GM18870 (cell line): ENCODE data around the gene UBAP2L.
"Not testable (repeated sequence)": the region's sequence is repeated elsewhere in the genome, so short reads cannot be mapped to it uniquely, and the experiment has no call there.

Experiments used
- ATAC-seq: cut with Tn5 transposase; IDR thresholded peaks from one replicate; pipeline ENCODE4 v1.9.1; 2021; ENCODE audit warnings: moderate library complexity; ENCODE audit not compliant: unreplicated experiment

The UBAP2L gene

DNA sequence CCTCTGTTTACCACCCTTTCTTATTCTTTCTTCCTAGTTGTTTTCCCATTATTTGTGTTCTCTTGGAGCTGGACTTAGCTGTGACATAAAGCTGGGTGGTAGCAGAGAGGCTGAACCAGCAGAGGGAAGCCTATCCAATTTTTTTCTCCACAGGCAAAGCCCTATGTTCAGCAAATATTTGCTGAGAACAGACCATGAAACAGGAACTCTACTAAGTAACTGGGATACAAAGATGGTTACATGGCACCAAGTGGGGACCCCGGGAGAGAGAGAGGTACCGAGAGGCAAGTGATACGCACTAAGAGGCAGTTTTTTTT, 21.2 kb upstream of the UBAP2L start:
- no peak for ATAC-seq

DNA sequence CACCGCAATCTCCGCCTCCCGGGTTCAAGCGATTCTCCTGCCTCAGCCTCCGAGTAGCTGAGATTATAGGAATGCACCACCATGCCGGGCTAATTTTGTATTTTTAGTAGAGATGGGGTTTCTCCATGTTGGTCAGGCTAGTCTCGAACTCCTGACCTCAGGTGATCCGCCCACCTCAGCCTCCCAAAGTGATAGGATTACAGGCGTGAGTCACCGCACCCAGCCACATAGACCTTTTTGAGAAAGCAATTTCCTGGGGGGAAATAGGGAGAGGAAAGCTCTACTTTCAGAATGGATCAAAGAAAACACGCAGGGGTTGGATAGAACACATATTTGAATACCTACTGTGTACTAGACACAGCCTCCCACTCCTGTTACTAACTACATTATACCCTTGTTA, 15.0 kb upstream of the UBAP2L start:
- not testable (repeated sequence) for ATAC-seq

DNA sequence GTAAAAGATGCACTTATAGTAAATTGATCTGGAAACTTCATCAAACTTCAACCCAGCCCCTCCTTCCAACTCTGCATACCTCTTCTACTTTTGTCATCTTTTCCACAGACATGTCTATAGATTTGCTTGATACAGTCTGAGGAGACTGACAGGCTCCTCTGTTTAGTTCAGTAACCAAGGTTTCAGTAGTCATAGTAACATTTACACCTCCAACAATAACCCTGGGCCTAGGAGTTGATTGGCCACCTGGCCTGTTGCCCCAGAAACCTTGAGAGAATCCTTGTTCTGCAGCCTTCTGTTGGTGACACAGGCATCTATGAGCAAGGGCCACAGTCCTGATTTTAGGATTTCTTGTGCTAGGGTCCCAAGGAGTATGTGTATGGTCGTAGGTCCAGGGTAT, 14.6 kb upstream of the UBAP2L start, which contains the start of gene CFAP141:
TSS of gene CFAP141 (minus strand) at position 138 of the 400 bp plus-strand sequence. CDS start at position 112, 26 bp downstream.
- ATAC-seq: no peak

DNA sequence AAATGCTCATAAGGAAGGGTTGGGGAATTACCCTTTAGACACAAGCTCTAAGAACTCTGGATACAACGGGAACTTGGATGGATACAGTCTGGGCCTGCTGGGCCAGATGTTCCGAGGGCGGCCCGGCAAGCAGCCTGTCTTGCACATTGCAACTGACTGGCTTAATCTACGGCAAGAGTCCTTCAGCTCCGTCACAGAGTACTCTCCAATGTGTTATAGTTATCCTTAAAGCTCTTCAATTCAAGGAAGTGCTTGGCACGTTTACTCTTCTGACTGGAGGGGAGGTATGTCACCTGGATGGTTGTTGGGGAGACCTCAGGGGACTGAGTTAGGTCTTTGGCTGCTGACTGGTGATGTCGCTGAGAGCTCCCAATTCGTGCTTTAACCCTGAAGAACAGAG, 13.5 kb upstream of the UBAP2L start:
- no peak for ATAC-seq

DNA sequence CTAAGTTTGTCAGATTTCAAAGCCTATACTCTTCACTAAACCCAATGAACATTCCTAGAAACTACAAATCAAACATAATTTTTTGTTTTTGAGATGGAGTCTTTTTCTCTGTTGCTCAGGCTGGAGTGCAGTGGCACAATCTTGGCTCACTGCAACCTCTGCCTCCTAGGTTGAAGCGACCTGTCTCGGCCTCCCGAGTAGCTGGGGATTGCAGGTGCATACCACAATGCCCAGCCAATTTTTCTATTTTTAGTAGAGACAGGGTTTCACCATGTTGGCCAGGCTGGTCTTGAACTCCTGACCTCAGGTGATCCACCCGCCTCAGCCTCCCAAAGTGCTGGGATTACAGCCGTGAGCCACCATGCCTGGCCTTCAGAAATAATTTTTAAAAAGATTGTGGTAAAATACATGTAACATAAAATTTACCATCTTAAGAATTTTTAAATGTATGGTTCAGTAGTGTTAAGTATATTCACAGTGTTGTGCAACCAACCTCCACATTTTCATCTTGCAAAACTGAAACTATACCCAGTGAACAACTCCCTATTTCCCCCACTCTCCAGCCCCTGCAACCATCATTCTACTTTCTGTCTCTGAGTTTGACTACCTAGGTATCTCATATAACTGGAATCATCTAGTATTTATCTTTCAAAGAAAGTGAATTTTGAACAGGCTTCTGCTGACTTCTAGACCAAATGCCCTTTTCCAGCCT, 11.9 kb upstream of the UBAP2L start:
- no peak for ATAC-seq

DNA sequence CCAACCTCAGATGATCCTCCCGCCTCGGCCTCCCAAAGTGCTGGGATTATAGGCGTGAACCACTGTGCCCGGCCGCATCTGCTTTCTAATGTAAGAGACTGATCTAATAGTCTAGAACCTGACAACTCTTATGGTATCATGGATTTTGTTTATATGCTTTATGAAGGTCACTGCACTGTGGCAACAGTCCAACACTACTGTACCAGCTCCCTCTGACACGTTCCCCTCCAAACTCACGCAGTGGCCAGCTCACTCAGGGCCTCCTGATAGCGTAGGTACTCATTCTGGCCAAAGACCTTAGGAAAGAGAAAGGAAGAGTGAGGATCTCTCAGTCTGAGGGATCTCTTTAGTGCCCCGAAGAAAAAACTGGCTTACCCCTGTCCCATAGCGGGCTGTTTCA, 8.7 kb upstream of the UBAP2L start:
- ATAC-seq: no peak

DNA sequence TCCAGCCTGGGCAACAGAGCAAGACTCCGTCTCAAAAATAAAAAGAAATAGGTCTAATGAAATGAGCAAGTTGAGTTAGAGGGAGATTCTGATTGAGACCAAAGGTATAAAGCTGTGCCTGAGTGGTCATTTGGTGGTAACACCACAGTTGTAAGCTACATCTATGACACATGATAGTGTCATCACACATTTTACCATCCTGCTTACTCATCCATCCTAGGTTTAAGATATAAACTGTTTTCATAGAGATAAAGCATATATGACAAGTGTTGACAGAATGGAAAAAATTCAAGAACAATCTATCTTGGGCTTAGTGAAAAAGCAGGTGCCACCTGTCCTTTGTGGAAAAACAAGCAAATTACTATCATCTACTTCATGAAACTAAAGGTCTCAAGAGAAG, 7.5 kb upstream of the UBAP2L start:
- ATAC-seq: no peak

DNA sequence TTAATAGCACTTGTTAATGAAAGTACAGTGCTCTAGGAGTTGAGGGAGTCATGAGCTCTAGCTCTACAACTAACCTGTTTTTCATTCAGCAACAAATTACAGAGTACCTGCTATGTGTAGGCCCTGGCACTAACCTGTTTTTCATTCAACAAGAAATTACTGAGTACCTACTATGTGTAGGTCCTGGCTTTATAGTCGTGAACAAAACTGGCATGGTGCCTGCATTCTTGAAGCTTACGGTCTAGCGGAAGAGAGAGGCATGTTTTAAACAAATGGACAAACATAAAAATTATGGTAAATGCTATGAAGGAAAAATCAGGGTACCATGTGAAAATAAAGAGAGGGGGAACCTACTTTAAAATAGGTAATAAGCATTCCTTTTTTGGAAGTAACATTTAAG, 2.2 kb upstream of the UBAP2L start:
- ATAC-seq: no peak

DNA sequence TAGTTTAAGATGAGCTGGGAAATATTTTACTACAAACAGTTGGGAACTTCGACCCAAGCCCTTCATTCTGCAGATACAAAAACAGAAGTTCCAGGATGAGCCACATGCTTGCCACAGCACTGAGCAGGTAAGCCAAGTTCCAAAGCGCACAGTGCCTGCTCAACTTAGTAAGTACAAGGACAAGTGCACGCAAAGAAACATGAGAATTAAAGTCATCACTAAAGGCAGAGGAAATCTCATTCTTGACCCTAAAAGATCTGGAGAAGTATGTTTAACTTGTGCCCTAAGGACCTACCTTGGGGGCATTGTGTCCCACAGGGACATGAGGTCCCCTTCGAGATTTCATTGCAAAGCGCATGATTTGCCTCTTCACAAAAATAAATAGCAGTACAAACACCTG, 1.2 kb upstream of the UBAP2L start:
- no peak for ATAC-seq

DNA sequence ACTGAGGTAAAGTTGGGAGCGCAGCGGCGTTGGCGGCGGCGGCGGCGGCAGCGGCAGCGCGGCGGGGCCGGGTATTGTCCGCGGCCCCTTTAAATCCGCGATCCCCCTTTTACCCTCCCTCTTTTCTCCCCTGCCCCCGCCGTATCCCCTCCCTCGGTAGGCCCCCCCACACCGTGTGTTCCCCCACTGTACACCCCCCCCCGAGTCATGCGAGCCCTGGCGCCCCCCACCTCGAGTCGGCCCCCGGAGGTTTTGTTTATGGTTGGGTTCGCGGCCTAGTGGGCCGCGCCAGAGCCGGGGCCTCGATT, 169 bp downstream of the UBAP2L start:
- no peak for ATAC-seq

DNA sequence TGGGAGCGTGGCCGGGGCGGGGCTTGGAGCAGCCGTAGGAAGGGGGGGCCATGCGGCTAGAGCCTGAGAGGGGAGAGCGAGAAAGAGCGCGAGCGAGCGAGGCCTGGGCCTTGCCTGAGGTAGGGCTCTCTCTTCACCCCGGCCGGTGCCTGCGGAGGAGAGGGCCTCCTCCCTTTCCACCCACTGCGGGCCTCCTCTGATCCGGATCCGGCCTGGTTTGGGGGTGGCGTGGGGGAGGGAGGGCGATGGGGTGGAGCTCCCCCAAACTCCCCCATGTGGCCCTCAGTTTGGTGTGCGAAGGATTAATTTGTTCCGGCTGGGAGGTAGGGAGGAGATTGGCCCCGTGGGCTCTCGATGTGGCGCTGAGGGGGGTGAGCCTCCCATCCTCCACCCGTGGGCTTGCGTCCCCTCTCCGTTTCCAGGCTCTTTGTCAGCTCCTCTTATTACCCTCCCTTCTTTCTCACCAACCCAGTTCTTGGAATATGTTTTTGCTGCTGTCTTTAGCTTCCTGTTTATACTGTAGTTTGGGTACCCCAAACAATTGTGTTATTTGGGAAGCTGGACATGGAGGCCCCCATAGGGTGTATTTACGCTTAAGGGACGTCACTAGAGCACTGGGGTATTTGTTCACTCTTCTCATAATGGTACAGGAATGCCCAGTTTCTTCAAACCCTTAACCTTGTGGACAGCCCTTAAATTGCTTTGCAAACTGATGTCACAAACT, 685 bp downstream of the UBAP2L start:
- no peak for ATAC-seq

DNA sequence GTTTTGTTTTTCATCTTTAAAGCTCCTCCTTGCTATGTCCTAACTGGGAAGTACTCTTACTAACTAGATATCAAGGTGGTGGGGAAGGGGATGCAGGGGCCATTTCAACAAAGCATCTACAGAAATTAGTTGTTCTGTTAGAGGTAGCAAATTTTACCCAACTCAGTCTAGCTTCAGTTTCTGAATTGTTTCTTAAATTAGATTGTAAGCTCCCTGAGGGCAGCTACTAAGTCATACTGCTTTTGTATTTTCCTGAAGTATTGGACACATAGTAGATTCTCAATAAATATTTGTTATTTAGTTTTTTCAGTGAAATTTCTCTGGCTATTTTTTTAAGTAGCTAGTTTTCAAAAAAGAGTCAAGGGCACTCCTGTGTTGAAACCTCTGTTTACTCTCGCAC, 1.8 kb downstream of the UBAP2L start:
- no peak for ATAC-seq

DNA sequence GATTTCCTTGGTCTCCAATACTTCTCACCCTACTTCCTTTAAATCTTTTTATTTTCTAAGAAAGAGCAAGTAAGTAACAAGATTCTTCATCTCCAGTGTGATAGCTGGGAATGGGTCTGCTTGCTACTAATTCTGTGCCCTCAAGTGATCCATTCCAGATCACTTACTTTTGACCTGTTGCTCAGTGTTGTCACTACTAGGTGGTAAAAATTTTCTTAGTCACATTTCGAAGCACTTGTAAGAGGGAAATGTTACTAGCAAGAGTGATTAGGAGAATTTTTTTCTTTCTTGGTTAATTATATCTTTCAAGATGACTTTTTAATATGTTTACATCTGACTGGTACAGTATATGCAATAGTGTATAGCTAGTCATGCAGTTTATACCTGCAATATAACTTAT, 2.2 kb downstream of the UBAP2L start:
- no peak for ATAC-seq

DNA sequence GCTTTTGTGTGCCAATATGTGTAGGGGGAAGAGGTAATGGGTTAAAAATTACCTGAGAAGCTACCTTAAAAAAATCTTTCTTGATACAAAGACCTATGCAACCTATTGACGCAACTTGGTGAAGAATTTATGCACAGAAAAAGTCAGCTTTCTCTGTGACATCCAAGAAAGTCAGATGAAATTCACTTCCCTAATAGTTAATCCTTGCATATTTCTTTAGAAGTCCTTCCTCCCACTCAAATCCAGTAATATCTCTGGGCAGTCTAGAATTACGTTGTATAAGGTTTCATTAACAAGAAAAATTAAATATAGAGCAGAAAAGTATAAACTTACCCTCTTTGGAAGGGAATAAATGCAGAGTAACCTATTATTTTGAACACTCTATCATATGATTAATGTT, 2.9 kb downstream of the UBAP2L start:
- ATAC-seq: no peak

DNA sequence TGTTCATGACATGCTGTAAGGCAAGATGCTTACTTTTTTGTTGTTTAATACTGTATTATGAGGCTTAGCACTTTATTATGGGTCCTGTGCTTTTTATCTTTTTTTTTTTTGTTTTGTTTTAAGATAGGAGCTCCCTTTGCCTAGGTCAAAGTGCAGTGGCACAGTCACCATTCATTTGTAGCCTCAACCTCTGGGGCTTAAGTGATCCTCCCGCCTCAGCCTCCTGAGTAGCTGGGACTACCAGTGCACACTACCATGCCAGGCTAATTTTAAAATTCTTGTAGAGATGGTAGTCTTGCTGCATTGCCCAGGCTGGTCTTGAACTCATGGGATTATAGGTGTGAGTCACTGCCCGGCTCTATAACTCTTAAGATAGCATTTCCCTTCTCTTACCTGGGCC, 4.6 kb downstream of the UBAP2L start:
- no peak for ATAC-seq

DNA sequence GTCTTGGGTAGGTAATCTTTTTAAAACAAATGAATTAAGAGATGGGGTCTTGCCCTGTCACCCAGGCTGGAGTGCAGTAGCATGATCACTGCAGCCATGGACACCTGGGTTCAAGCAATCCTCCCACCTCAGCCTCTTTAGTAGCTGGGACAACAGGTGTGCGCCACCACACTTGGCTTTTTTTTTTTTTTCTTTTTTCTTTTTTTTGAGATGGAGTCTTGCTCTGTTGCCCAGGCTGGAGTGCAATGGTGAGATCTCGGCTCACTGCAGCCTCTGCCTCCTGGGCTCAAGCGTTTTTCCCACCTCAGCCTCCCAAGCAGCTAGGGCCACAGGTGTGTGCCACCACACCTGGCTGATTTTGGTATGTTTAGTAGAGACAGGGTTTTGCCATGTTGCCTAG, 10.4 kb downstream of the UBAP2L start:
- not testable (repeated sequence) for ATAC-seq

DNA sequence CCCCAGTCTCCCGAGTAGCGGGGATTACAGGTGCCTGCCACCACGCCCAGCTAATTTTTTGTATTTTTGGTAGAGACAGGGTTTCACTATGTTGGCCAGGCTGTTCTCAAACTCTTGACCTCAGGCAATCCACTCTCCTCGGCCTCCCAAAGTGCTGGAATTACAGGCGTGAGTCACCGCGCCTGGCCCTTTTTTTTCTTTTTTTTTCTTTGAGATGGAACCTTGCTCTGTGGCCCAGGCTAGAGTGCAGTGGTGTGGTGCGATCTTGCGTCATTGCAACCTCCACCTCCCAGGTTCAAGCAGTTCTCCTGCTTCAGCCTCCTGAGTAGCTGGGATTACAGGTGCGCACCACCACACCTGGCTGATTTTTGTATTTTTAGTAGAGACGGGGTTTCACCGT, 12.4 kb downstream of the UBAP2L start:
- ATAC-seq: not testable (repeated sequence)

DNA sequence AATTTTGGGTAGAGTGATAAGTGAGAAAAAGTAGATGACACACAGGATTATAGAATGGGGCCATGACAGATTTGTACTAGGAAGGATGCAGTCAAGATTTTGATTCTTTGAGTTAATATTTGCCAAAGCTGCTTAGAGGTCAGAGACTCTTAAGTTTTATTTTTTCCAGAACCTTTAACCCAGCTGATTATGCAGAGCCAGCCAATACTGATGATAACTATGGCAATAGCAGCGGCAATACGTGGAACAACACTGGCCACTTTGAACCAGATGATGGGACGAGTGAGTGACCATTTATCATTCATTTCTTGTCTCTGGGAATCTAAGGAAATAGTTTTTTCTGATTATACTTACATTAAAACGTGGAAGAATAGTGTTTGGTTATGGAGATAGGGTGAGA, 16.1 kb downstream of the UBAP2L start:
- no peak for ATAC-seq

DNA sequence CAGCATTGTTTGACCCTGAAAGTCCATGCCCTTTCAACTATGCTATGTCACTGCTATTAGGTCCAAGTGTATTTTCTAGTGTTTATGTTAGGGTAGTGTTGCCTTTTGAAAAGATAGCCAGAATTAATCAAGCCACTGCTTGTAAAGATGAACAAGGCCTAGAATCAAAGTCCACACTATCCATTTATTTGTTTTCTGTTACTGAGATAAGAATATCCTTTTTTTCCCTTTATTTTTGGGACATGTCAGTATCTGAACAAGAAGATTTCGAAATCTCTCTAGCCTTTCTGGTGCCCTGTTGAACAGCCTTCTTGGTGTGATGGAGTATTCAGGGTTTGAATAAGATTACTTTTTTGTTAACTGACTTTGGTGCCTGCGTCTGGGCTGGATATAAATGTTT, 16.7 kb downstream of the UBAP2L start:
- ATAC-seq: no peak

DNA sequence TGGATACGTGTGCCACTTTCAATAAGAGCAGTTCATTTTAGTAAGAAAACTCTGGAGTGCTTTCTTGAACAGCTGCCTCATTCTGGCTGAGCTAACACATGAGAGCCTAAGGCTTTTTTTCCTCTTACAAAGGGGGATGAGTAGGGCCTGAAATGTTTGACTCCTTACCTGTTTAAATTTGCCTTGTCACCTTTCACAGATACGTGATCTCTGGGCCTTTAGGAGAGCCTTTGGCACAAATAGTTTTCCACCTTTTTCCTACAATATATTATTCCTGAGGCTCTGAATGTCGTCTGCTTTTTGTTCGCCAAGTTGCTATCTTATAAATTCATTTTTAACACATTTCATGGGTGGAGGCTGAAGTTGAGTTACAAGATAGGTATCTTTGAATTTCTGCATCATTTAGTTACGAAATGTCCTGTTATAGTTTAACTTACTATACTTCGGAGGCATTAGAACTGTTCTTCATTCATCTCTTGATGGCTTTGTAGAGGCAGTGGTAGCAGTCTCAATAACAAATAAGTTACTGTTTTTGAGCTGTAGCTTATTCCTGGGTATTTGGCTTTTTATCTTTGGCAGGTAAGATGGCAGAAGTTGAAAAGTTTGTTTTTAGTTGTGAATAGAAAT, 17.2 kb downstream of the UBAP2L start:
- ATAC-seq: no peak

DNA sequence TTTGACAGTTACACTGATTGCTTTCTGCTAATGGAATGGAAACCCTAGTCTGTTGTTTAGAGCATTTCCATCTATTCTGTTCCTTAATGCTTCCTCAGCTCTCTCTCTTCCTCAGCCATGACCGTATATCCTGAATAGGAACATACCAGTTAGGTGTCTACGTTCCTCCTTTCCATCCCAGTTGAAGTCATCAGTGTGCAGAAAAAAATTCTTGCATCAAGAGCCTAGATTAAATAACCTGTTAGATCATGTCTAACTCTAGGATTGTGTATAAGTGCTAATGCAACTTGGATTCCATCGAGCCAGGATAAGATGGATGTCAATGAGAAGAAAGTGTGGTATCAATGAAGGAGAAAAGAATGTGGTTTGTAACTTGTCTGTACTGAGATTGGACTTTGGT, 18.7 kb downstream of the UBAP2L start:
- no peak for ATAC-seq

DNA sequence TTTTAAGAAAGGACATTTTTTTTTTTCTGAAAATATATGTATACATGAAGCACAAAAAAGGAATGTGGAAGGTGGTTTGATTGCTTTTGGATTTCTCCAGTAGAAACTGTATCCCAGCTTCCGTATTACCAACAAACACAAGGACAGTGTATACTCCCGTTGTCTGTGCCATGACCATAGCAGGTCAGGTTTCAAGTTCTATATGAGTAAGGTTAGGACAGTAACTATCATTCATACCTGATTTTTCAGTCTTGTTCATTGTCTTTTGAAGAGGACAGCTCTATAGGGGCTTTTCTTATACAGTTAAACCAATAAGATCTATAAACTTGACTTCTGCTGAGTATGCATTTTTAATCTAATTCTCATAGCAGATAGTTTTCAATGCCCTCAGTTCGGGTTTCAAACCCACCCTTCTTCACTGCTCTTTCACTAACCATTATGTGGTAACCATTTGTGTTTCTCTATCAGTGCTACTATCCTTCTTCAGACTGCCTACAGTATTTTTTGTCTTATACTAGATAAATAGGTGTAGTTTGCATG, 19.6 kb downstream of the UBAP2L start:
- ATAC-seq: no peak
